Neutrophil (primary cell): Measurements from ENCODE around the gene SLC5A8.

Experiments
- H3K27ac ChIP-seq: fragments of 200-600 bp; sonication (generic); 2 replicates; pipeline ENCODE4 v1.5.1; 2016; ENCODE audit warnings: mild to moderate bottlenecking, moderate library complexity
- H3K27me3 ChIP-seq: fragments of 200-600 bp; sonication (generic); 2 replicates; pipeline ENCODE4 v1.6.0; 2016; ENCODE audit warnings: mild to moderate bottlenecking
- H3K36me3 ChIP-seq: fragments of 200-600 bp; sonication (generic); 2 replicates; pipeline ENCODE4 v1.5.1; 2017
- H3K4me1 ChIP-seq, 2 experiments: fragments of 200-600 bp in 1 of 2; sonication (generic) in 1 of 2; 1 replicate in 1 of 2; 2 replicates in 1 of 2; pipeline versions ENCODE4 v1.5.1 to v1.6.1; 2013 to 2016; ENCODE audit warnings: low read depth in 1 of 2, low read length in 1 of 2, mild to moderate bottlenecking in 1 of 2, moderate library complexity in 1 of 2; ENCODE audit not compliant: control insufficient read depth in 1 of 2, insufficient read depth in 1 of 2
- H3K4me3 ChIP-seq, 2 experiments: fragments of 200-600 bp in 1 of 2; sonication (generic) in 1 of 2; 1 replicate in 1 of 2; 2 replicates in 1 of 2; pipeline ENCODE4 v1.5.1; 2013 to 2016; ENCODE audit warnings: low read depth in 1 of 2, low read length in 1 of 2, mild to moderate bottlenecking in 1 of 2, moderate library complexity in 1 of 2
- H3K9me3 ChIP-seq: fragments of 200-600 bp; sonication (generic); 2 replicates; pipeline ENCODE4 v1.5.1; 2016
- CTCF ChIP-seq: fragments of 200-600 bp; sonication (generic); IDR thresholded peaks from 2 replicates; pipeline ENCODE4 v1.5.1; 2016; ENCODE audit warnings: antibody characterized with exemption

SLC5A8 gene

GRCh38 chr12:101238800-101239329 is 28.8 kb upstream of the SLC5A8 start:
- no peak overlapping the region for H3K27ac ChIP-seq
- no peaks in the 10 kb centered on the region for H3K9me3 ChIP-seq
- H3K4me1 ChIP-seq: no peaks in the 10 kb centered on the region
- H3K27me3 ChIP-seq: no peaks in the 10 kb centered on the region
- H3K36me3 ChIP-seq: no peaks in the 10 kb centered on the region
- no peak for TF ChIP-seq CTCF
- H3K4me3 ChIP-seq: no peak overlapping the region

DNA sequence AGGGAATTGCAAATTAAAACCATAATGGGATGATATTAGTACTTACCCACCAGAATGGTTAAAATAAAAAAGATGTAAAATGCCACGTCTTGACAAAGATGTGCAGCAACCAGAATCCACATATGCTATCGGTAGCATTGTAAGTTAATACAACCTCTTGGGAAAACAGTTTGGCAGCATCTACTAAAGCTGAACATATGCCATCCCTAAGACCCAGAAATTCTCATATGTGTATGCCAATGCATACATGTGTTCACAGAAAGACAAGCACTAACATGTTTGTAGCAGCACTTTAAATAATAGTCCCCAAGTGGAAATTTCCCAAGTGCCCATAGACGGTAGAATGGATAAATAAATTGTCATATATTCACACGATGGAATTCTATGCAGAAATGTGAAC is 28.3 kb upstream of the SLC5A8 start:
- Histone ChIP-seq H3K9me3 (no peaks in the 10 kb centered on the region), H3K4me1 (no peaks in the 10 kb centered on the region), H3K36me3 (no peaks in the 10 kb centered on the region), H3K27me3 (no peaks in the 10 kb centered on the region), H3K27ac (no peak overlapping the region), H3K4me3 (no peak overlapping the region)
- no peak for TF ChIP-seq CTCF

DNA sequence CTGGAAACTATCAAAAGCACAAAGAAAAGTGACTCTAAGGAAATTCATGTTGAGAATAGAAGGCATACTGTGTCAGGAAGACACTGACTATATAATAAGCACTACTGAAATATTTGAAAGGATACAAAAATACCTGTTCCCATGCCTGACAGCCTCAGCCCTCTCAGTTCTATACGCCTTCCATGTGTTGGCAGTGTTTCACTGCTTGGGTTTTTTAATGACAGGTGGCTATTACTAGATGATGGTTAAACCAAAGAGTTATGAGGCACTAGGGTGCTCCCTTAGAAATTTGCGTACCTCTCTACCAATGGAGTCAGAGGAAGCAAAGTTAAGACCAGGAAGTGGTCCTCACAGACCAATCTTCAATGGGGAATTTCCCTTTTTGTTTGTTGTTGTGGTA is 25.6 kb upstream of the SLC5A8 start:
- H3K4me3 ChIP-seq: no peak overlapping the region
- H3K36me3 ChIP-seq: no peaks in the 10 kb centered on the region
- TF ChIP-seq CTCF: no peak
- no peaks in the 10 kb centered on the region for H3K9me3 ChIP-seq
- no peaks in the 10 kb centered on the region for H3K4me1 ChIP-seq
- no peak overlapping the region for H3K27ac ChIP-seq
- H3K27me3 ChIP-seq: no peaks in the 10 kb centered on the region

GRCh38 chr12:101231636-101232035 is 21.6 kb upstream of the SLC5A8 start:
- H3K4me1 ChIP-seq: no peaks in the 10 kb centered on the region
- no peak for TF ChIP-seq CTCF

DNA sequence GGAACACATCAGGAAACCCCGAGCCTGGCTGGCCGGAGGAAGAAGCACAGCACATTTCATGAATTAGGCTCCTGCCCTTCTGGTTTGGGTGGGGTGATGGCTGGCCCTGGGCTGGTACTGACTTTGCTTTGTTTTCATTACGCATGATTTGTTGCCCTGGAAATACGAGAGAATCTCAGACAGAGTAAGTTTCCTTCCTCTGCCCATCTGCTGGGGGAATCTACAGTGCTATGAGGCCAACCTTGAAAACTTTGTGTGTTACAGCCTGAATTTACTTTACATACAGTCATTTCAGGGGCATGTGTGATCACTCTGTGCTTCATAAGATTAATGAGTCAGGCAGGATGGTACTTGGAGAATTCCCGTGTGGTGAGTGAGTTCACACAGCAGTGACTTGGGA is 20.5 kb upstream of the SLC5A8 start:
- no peaks in the 10 kb centered on the region for H3K27me3 ChIP-seq
- no peaks in the 10 kb centered on the region for H3K9me3 ChIP-seq
- no peaks in the 10 kb centered on the region for H3K36me3 ChIP-seq
- TF ChIP-seq CTCF: no peak
- no peak overlapping the region for H3K27ac ChIP-seq
- no peak overlapping the region for H3K4me3 ChIP-seq
- H3K4me1 ChIP-seq: no peaks in the 10 kb centered on the region

More at GRCh38 chr12:101231636-101232035, 21.6 kb upstream of the SLC5A8 start:
- Histone ChIP-seq H3K27me3 (no peaks in the 10 kb centered on the region), H3K4me3 (no peak overlapping the region), H3K9me3 (no peaks in the 10 kb centered on the region), H3K36me3 (no peaks in the 10 kb centered on the region), H3K27ac (no peak overlapping the region)

- no peak overlapping the region for H3K27ac ChIP-seq
- no peak overlapping the region for H3K4me3 ChIP-seq
- no peaks in the 10 kb centered on the region for H3K27me3 ChIP-seq
- H3K9me3 ChIP-seq: no peaks in the 10 kb centered on the region
- TF ChIP-seq CTCF: no peak
- no peaks in the 10 kb centered on the region for H3K4me1 ChIP-seq
- no peaks in the 10 kb centered on the region for H3K36me3 ChIP-seq
Measured at GRCh38 chr12:101229841-101230241, 19.8 kb upstream of the SLC5A8 start.
